ENCODE results near the gene USF3. TPM values are rescaled to one million over a fixed set of nuclear protein-coding genes. Genes with fewer than 3 reads are reported as not detected.

The USF3 gene
- total RNA-seq, 1 donor from 2014 or later: 12.0 TPM

DNA sequence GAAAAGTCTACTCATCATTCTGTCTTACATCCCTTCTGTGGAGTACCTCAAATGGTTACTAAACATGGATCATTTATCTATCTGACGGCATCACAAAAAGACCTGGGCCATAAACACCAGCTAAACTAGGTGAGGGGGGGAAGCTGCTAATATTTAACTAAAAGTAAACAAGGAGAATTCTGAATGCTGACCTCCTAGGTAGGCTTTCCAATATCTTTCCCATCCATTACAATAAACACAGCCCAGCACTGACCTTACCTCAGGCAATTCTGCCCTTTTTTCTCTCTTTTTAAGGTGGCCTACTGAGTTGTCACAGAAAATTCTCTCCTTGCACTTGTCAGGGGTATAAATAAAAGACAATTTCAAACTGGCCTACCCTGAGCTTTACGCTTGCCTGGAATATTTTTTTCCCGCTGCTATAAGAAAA is 33.1 kb downstream of the USF3 start:
- DNase-seq (ENCODE audit: extremely low spot score, unreplicated experiment): no peak
- TF ChIP-seq, protein P1, sequence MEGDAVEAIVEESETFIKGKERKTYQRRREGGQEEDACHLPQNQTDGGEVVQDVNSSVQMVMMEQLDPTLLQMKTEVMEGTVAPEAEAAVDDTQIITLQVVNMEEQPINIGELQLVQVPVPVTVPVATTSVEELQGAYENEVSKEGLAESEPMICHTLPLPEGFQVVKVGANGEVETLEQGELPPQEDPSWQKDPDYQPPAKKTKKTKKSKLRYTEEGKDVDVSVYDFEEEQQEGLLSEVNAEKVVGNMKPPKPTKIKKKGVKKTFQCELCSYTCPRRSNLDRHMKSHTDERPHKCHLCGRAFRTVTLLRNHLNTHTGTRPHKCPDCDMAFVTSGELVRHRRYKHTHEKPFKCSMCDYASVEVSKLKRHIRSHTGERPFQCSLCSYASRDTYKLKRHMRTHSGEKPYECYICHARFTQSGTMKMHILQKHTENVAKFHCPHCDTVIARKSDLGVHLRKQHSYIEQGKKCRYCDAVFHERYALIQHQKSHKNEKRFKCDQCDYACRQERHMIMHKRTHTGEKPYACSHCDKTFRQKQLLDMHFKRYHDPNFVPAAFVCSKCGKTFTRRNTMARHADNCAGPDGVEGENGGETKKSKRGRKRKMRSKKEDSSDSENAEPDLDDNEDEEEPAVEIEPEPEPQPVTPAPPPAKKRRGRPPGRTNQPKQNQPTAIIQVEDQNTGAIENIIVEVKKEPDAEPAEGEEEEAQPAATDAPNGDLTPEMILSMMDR (IDR thresholded peaks at IDR 0.05): no peak
- Mint-ChIP-seq H3K27me3 (ENCODE audit: unreplicated experiment) (no peaks in the 10 kb centered on the region), H3K36me3 (ENCODE audit: unreplicated experiment) (peaks cover 46% of the 10 kb centered on the region), H3K4me3 (ENCODE audit: unreplicated experiment) (no peak overlapping the region), H3K4me1 (ENCODE audit: unreplicated experiment) (peaks cover 8% of the 10 kb centered on the region), H3K27ac (ENCODE audit: unreplicated experiment) (no peak overlapping the region), H3K9me3 (ENCODE audit: unreplicated experiment) (no peaks in the 10 kb centered on the region)

DNA sequence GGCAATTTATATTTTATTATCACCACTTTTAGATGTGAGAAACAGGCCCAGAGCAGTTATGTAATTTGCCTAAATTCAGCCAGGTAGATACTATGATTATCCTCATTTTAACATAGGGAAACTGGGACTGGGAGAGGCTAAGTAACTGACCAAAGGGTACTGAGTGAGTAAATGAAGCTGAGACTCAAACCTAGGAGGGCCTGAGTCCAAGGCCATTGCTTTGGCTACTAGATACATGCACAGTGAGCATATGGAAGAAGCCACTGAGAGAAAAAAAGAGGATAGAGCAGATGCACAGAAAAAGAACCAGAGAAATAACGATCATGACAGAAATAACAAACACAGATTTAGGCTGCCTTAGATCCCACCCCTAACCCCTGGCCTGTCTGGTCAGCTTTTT is 33.6 kb downstream of the USF3 start:
- H3K4me1 Mint-ChIP-seq (ENCODE audit: unreplicated experiment): peaks cover 3% of the 10 kb centered on the region

DNA sequence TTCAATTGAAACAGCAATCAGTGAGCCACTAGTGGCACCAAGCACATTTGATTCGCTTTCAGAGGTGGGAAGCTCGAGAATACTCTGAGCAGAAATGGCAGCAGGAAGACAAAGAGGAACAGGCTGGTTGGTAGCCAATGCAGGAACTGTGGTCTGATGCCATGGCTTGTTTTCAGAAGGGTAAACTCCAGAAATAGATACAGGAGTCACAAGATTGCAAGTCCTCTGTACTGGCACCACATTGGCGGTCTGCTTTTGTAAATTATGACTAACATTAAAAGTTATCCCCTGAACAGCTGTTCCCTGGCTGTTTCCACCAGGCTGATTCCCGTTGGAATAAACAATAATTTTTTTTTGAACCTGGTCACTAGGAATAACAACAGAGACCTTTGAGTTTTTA is 35.5 kb downstream of the USF3 start:
- Mint-ChIP-seq H3K27me3 (ENCODE audit: unreplicated experiment) (no peaks in the 10 kb centered on the region), H3K36me3 (ENCODE audit: unreplicated experiment) (peaks cover 61% of the 10 kb centered on the region), H3K4me3 (ENCODE audit: unreplicated experiment) (no peak overlapping the region), H3K4me1 (ENCODE audit: unreplicated experiment) (no peaks in the 10 kb centered on the region), H3K9me3 (ENCODE audit: unreplicated experiment) (peaks cover 5% of the 10 kb centered on the region), H3K27ac (ENCODE audit: unreplicated experiment) (no peak overlapping the region)
- DNase-seq (ENCODE audit: extremely low spot score, unreplicated experiment): no peak
- TF ChIP-seq, protein P1 (IDR thresholded peaks at IDR 0.05): no peak

More for the DNA sequence above, 33.6 kb downstream of the USF3 start:
- DNase-seq (ENCODE audit: extremely low spot score, unreplicated experiment): no peak
- no peak overlapping the region for H3K4me3 Mint-ChIP-seq (ENCODE audit: unreplicated experiment)
- peaks cover 48% of the 10 kb centered on the region for H3K36me3 Mint-ChIP-seq (ENCODE audit: unreplicated experiment)
- H3K27me3 Mint-ChIP-seq (ENCODE audit: unreplicated experiment): no peaks in the 10 kb centered on the region
- TF ChIP-seq, protein P1 (IDR thresholded peaks at IDR 0.05): no peak
- H3K9me3 Mint-ChIP-seq (ENCODE audit: unreplicated experiment): no peaks in the 10 kb centered on the region
- no peak overlapping the region for H3K27ac Mint-ChIP-seq (ENCODE audit: unreplicated experiment)

DNA sequence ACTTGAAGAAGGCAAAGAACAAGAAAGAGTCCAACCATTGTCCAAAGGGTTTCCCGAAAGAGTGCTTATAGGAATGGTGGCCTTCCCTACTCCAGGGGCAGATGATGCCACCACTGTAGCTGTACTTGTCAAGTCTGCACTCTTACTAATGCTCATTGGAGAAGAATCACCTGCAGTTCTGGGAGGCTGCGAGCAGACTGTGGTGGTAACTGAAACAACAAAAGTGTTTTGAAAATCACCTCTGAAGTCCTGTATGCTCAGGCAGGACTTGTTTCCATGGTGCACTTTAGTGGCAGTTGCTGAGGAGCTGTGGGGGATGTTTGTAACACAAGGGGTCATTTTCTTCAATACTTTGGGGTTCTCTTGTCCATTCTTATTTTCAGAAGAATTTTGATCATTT is 36.0 kb downstream of the USF3 start:
- H3K27ac Mint-ChIP-seq (ENCODE audit: unreplicated experiment): no peak overlapping the region
- no peaks in the 10 kb centered on the region for H3K27me3 Mint-ChIP-seq (ENCODE audit: unreplicated experiment)
- peaks cover 65% of the 10 kb centered on the region for H3K36me3 Mint-ChIP-seq (ENCODE audit: unreplicated experiment)
- peaks cover 5% of the 10 kb centered on the region for H3K9me3 Mint-ChIP-seq (ENCODE audit: unreplicated experiment)
- no peak for DNase-seq (ENCODE audit: extremely low spot score, unreplicated experiment)
- no peaks in the 10 kb centered on the region for H3K4me1 Mint-ChIP-seq (ENCODE audit: unreplicated experiment)
- TF ChIP-seq, protein P1 (IDR thresholded peaks at IDR 0.05): no peak
- no peak overlapping the region for H3K4me3 Mint-ChIP-seq (ENCODE audit: unreplicated experiment)

- Mint-ChIP-seq H3K4me3 (ENCODE audit: unreplicated experiment) (no peak overlapping the region), H3K4me1 (ENCODE audit: unreplicated experiment) (no peaks in the 10 kb centered on the region), H3K36me3 (ENCODE audit: unreplicated experiment) (peaks cover 65% of the 10 kb centered on the region), H3K27ac (ENCODE audit: unreplicated experiment) (no peak overlapping the region), H3K27me3 (ENCODE audit: unreplicated experiment) (no peaks in the 10 kb centered on the region), H3K9me3 (ENCODE audit: unreplicated experiment) (peaks cover 5% of the 10 kb centered on the region)
- TF ChIP-seq, protein P1 (IDR thresholded peaks at IDR 0.05): no peak
- no peak for DNase-seq (ENCODE audit: extremely low spot score, unreplicated experiment)
Measured at GRCh38 chr3:113659996-113660395, 36.4 kb downstream of the USF3 start.
